G401 (cell line): ENCODE data around the gene S100A16. TPM values are rescaled to one million over a fixed set of nuclear protein-coding genes. Genes with fewer than 3 reads are reported as not detected.
"Not testable (repeated sequence)": the region's sequence is repeated elsewhere in the genome, so short reads cannot be mapped to it uniquely, and the experiment has no call there.

Experiments used
- DNase-seq: peaks from one replicate; pipeline ENCODE4 v3.0.0-alpha.2; 2015; ENCODE audit warnings: low spot score
- in situ Hi-C: cut with HindIII; loops from 2 replicates; pipeline ENCODE4 v1.10.0; 2016; ENCODE audit warnings: low sequenced_read_pairs, mixed read lengths
- total RNA-seq: library from RNA; depleted of rRNA; stranded (reverse); fragments of >200 nt; shearing (Covaris generic); gene quantifications from 2 replicates; pipeline ENCODE4 v1.2.3, GENCODE V29; 2014

Gene S100A16
- total RNA-seq, 1 experiment from 2014 or later = 81.9 TPM

DNA sequence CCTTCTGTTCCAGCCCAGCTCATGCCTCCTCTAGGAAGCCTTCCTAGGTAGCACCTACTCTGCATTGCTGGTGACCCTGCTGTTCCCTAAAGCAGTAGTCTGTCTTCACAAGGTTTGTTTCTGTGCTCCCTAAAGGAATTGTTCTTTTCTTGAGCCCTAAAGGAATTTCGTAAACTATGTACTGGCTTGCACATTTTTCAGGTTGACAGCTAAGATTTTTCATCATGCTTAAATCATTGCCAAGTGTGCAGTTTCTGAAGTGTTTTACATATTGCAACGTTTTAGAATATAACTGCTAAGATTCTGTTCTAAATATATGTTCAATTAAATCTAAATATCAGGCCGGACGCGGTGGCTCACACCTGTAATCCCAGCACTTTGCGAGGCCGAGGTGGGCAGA is 13.1 kb downstream of the S100A16 start:
- no peak for DNase-seq
- in situ Hi-C loops = loop anchor here (25.0 kb wide), 1 partner anchor 238 kb away; the partner anchor contains the start of gene S100A9

DNA sequence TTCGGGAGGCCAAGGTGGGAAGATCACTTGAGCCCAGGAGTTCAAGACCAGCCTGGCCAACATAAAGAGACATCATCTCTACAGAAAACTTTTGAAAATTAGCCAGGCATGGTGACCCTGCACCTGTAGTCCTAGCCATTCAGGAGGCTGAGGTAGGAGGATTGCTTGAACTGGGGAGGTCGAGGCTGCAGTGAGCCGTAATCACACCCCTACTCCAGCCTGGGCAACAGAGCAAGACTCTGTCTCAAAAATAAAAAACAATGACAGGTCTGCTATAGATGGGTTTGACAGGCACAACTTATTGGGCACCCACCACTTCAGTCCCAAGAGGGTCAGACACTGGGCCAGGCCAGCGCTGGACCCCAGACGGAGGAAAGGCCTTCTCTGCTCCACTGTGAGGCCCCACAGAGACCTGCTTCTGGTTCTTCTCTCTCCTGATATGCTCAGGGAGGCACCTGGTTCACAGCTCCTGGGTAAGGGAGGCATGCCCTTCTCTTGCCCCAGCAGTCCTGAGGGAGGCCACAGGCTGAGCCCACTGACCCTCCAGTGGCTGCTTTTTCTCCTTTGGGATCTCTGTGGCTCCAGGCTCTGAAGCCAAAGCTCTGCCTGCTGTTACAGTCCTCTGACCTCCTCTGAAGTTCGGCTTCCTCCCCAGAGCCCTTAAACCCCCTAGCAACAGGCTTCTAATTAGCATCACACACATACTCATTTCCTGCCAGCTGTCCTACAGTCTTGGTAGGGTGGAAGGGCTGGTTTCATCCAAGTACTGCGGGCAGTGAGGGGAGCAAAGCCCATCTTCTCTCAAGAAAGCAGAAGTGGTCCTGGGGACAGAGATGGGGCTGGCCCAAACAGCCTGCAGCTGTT is 14.4 kb downstream of the S100A16 start:
- DNase-seq = no peak
- in situ Hi-C loops = loop anchor here (25.0 kb wide), 1 partner anchor 236 kb away; the partner anchor contains the start of gene S100A9

DNA sequence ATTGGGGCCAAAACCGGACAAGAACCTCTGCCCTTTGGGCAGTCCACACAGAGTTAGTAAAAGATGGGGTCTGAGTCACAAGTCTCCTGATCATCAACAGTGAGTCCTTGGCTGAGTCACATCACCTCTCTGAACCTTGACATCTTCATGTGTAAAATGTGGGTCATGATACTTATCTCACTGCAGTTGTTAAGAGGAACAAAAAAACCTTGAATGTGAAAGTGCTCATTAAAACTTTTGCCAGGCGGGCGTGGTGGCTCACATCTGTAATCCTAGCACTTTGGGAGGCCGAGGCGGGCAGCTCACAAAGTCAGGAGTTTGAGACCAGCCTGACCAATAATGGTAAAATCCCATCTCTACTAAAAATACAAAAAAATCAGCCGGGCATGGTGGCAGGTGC is 15.7 kb downstream of the S100A16 start:
- in situ Hi-C loops = loop anchor here (25.0 kb wide), 1 partner anchor 235 kb away; the partner anchor contains the start of gene S100A9
- DNase-seq = no peak

DNA sequence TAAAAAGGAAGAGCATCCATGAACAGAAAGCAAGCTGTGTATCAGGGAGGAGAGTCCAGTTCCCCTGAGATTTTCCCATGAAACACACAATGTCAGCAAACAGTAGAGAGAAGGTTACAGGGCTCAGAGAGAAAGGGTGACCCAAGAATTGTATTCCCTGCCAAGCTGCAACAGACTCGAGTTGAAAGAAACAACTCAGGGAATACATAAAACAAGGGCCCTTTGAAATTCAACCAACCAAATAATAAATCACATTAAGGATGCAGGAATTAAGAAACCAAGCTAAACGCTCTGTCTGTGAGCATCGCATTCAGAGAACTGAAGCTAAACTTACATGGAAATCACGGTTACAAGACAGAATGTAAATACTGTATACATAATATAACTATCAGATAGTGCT is 20.2 kb downstream of the S100A16 start:
- DNase-seq = peak; percentile 25

DNA sequence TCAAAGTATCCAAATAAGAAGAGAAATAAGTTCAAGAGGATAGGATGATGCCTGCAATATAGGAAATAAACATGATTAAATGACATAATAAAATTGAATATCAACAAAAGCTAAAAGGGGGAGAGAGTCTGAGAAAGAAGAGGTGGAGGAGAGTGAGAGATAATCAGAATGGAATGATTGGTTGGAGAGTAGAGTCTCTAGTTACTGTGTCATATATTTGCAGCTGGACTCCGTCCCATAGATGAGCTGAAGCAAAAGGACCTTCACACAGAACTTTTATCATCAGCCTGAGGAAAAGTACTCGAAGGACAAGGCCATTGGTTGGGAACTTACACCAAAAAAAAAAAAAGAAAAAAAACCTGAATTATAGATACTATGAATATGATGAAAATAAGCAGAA is 24.5 kb downstream of the S100A16 start:
- in situ Hi-C loops = loop anchor here (25.0 kb wide), 1 partner anchor 226 kb away; the partner anchor contains the start of gene S100A9
- no peak for DNase-seq

More for the DNA sequence above, 20.2 kb downstream of the S100A16 start:
- in situ Hi-C loops = loop anchor here (25.0 kb wide), 1 partner anchor 230 kb away; the partner anchor contains the start of gene S100A9

DNA sequence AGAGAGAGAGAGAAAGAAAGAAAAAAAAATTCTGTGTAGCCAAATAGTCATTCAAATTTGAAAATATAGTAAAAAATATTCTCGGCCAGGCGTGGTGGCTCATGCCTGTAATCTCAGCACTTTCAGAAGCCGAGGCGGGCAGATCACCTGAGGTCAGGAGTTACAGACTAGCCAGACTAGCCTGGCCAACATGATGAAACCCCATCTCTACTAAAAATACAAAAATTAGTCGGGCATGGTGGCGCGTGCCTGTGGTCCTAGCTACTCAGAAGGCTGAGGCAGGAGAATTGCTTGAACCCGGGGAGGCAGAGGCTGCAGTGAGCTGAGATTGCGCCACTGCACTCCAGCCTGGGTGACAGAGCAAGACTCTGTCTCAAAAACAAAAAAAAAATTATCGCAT is 24.9 kb downstream of the S100A16 start:
- not testable (repeated sequence) for DNase-seq
- in situ Hi-C loops = loop anchor here (25.0 kb wide), 1 partner anchor 226 kb away; the partner anchor contains the start of gene S100A9

DNA sequence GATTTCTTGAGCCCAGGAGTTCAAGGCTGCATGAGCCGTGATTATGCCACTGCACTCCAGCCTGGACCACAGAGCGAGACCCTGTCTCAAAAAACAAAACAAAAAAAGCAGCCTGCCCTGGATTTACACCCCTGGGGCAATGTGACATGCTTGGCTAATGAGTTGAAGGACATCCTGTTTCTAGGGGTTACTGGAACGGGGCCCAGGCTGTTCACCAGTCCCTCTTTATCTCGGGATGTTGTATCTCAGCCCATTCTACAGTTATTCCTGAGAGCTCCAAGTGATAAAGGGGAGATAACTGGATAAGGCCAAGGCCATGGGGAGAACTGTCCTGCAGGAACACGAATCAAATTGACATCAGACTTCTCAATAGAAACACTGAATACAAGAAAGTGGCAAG is 25.6 kb downstream of the S100A16 start:
- in situ Hi-C loops = loop anchor here (25.0 kb wide), 1 partner anchor 225 kb away; the partner anchor contains the start of gene S100A9
- DNase-seq = no peak

DNA sequence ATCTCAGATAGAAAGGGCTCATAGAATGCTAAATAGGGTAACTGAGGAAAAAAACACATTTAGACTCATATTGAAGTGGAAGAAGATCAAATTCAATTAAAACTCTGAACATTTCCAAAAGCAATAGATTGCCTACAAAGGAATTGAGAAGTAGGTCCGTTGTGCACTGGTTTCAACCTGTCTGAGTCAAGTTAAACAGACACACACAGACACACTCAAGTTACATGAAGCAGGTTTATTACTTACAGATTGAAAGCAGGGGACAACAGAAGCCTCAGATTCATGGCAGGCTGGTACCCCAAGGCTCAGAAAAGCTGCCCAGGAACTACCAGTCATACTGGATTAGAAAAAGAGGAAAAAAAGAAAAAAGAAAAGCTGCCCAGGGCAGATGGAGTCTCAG is 26.6 kb downstream of the S100A16 start:
- in situ Hi-C loops = loop anchor here (25.0 kb wide), 1 partner anchor 224 kb away; the partner anchor contains the start of gene S100A9

DNA sequence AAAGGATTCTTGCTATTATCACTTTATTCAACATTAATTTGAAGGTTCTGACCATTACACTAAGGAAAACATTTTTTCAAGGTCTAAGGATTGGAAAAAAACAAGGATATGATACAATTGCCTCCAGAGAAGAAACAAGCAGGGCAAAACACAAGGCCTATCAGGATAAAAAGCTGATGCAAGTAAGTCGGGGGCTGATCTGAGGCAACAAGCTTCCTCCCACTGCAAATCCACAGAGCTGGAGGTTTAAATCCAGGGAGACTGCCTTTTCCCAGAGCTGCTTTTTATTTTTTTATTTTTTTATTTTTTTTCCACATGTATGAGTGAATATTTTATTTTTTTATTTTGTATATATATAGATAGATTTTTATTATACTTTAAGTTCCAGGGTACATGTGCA is 27.9 kb downstream of the S100A16 start:
- no peak for DNase-seq
- in situ Hi-C loops = loop anchor here (25.0 kb wide), 1 partner anchor 223 kb away; the partner anchor contains the start of gene S100A9

More for the DNA sequence above, 26.6 kb downstream of the S100A16 start:
- no peak for DNase-seq

DNA sequence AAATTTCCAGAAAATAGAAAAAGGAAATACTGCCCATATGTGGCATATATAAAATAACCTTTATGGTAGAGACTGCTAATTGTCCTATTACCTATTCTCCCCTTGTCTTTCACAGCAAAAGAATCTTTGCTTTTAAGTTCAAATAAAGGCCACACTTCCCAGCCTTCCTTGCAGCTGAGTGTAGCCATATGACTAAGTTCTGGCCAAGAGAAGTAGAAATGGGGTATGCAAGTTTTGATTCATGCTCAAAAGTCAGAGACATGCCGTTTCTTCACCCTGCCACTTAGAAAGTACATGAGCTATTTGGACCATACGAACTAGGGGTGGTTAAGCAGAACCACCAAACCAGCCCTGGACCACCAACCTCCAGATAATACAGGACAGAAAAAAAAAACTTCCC is 29.0 kb downstream of the S100A16 start:
- DNase-seq = no peak
- in situ Hi-C loops = loop anchor here (25.0 kb wide), 1 partner anchor 222 kb away; the partner anchor contains the start of gene S100A9

DNA sequence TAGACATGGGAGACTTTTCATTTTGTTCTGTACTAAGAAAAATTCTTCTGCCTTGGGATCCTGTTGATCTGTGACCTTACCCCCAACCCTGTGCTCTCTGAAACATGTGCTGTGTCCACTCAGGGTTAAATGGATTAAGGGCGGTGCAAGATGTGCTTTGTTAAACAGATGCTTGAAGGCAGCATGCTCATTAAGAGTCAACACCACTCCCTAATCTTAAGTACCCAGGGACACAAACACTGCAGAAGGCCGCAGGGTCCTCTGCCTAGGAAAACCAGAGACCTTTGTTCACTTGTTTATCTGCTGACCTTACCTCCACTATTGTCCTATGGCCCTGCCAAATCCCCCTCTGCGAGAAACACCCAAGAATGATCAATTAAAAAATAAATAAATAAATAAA is 29.4 kb downstream of the S100A16 start:
- DNase-seq = not testable (repeated sequence)
- in situ Hi-C loops = loop anchor here (25.0 kb wide), 1 partner anchor 221 kb away; the partner anchor contains the start of gene S100A9

DNA sequence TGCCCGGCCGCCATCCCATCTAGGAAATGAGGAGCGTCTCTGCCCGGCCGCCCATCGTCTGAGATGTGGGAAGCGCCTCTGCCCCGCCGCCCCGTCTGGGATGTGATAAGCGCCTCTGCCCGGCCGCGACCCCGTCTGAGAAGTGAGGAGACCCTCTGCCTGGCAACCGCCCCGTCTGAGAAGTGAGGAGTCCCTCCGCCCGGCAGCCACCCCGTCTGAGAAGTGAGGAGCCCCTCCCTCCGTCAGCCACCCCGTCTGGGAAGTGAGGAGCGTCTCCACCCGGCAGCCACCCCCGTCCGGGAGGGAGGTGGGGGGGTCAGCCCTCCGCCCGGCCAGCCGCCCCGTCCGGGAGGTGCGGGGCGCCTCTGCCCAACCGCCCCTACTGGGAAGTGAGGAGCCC is 30.1 kb downstream of the S100A16 start:
- in situ Hi-C loops = loop anchor here (25.0 kb wide), 1 partner anchor 221 kb away; the partner anchor contains the start of gene S100A9
- not testable (repeated sequence) for DNase-seq

DNA sequence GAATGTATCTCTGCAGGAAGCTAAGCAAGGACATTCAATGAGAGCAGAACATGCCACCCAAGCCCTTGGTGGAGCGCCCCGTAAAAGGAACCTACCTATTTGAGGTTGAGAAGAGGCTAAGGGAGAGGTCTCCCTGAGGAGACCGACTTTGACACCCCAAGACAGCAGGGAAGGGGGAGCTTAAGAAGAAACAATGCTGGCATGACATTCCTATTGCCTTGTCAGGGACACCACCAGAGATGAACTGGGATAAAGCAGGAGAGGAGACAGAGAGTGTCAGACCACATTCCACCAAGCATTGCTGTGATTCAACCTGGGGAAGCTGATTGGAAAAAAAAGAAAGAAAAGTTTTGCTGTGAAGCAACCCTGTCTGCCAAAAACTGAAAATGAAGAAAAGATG is 34.0 kb downstream of the S100A16 start:
- in situ Hi-C loops = loop anchor here (25.0 kb wide), 1 partner anchor 217 kb away; the partner anchor contains the start of gene S100A9
- DNase-seq = no peak

DNA sequence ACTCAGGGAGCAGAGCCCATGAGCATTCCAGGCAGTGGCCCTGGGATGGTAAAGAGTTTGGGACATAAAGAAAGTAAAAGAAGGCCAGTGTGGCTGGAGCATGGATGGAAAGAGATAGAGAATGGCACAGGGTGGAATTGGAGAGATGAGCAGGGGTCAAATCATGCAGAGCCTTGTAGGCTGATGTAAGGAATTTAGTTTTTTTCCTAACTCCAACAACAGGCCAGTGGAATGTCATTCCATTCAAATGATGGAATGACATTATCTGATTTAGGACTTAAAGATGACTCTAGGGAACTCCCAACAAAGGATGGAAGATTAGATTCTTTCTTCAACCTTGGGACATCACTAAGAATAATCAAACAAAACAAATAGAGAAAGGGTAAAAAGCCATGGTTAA is 34.4 kb downstream of the S100A16 start:
- in situ Hi-C loops = loop anchor here (25.0 kb wide), 1 partner anchor 216 kb away; the partner anchor contains the start of gene S100A9
- no peak for DNase-seq

DNA sequence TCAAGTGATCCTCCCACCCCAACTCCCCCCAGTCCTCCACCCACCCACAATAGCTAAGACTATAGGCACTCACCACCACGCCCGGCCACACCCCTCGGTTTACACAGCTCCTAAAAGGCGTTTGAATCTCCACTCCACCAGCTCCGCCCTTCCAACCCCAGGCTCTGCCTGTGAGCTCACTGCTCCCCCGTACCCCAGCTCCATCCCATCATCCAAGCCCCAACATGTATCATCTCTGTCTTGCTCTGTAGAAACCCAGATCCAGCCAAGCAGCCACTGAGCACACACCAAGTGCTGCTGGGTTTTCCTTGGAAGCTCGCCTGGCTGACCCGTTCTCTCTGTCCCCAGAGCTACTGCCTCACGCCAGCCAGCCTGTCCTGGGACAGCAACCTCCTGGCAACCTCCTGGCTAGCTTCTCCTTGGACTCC is 35.3 kb downstream of the S100A16 start:
- peak; percentile 9 for DNase-seq
- in situ Hi-C loops = loop anchor here (25.0 kb wide), 1 partner anchor 215 kb away; the partner anchor contains the start of gene S100A9

DNA sequence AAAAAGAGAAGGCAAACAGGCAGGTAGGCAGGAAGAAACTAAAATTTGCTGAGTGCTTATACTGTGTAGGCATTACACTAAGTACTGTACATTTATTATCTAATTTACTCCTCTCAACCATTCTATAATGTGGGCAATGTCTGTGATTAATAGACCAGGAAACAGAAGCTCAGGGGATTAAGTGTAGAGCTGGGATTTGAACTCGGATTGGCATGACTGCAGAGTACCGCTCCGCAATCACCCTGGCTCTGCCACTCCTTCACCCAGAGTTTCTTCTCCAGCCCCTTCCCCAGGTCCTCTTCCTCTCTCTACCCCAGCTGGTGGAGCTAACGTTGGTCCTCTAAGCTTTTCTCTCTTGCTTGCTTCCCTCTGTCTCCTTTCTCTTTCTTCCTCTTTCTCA is 35.8 kb downstream of the S100A16 start:
- in situ Hi-C loops = loop anchor here (25.0 kb wide), 1 partner anchor 215 kb away; the partner anchor contains the start of gene S100A9
- no peak for DNase-seq

DNA sequence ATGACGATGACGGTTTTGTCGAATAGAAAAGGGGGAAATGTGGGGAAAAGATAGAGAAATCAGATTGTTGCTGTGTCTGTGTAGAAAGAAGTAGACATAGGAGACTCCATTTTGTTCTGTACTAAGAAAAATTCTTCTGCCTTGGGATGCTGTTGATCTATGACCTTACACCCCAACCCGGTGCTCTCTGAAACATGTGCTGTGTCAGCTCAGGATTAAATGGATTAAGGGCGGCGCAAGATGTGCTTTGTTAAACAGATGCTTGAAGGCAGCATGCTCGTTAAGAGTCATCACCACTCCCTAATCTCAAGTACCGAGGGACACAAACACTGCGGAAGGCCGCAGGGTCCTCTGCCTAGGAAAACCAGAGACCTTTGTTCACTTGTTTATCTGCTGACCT is 37.4 kb downstream of the S100A16 start:
- not testable (repeated sequence) for DNase-seq
- in situ Hi-C loops = loop anchor here (25.0 kb wide), 1 partner anchor 213 kb away; the partner anchor contains the start of gene S100A9

DNA sequence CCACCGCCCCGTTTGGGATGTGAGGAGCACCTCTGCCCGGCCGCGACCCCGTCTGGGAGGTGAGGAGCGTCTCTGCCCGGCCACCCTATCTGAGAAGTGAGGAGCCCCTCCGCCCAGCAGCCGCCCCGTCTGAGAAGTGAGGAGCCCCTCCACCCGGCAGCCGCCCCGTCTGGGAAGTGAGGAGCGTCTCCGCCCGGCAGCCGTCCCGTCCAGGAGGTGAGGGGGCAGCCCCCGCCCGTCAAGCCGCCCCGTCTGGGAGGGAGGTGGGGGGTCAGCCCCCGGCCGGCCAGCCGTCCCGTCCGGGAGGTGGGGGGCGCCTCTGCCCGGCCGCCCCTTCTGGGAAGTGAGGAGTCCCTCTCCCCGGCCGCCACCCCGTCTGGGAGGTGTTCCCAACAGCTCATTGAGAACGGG is 37.9 kb downstream of the S100A16 start:
- DNase-seq = not testable (repeated sequence)
- in situ Hi-C loops = loop anchor here (25.0 kb wide), 1 partner anchor 213 kb away; the partner anchor contains the start of gene S100A9

DNA sequence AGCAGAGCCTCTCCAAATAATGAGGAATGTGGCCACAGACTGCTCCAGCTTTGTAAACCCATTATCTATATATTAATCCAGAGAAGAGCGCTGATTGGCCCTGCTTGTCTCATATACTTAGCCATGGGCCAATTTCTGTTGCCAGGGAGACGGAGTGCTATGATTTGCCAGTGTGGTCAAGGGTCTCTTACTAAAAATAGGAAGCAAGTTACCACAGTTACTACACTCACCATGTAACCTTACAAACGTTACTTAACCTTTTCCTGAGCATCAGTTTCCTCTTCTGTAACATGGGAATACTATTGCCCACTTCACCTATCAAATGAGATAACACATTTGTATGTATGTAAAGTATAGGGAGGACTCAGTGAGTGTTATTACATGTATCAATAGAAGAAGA is 39.6 kb downstream of the S100A16 start:
- in situ Hi-C loops = no loop called here
- DNase-seq = no peak
